ENCODE results near the gene GCN1.

- no peak for TF ChIP-seq CTCF (tag by site-specific recombination; IDR thresholded peaks at IDR 0.05)
- TF ChIP-seq BCL6B (tag by site-specific recombination; IDR thresholded peaks at IDR 0.05), result no peak
- no peak for TF ChIP-seq ZBTB26 (tag by site-specific recombination; optimal IDR thresholded peaks at IDR 0.05)
- TF ChIP-seq ZBTB7A (tag by site-specific recombination; IDR thresholded peaks at IDR 0.05; ENCODE audit: low read depth), result no peak
- TF ChIP-seq ZNF274 (IDR thresholded peaks at IDR 0.05; ENCODE audit: low read length), result no peak
- TF ChIP-seq ZNF274 (tag by site-specific recombination; IDR thresholded peaks at IDR 0.05; ENCODE audit: borderline replicate concordance), result no peak
- TF ChIP-seq ZNF449 (tag by site-specific recombination; IDR thresholded peaks at IDR 0.05), result no peak
- no peak for TF ChIP-seq HOXD13 (CRISPR knock-in tag; IDR thresholded peaks at IDR 0.05; ENCODE audit: borderline replicate concordance)
- no peak for TF ChIP-seq ZNF362 (tag by site-specific recombination; IDR thresholded peaks at IDR 0.05)
- no peak for TF ChIP-seq REST (tag by site-specific recombination; IDR thresholded peaks at IDR 0.05)
- TF ChIP-seq ZNF175 (tag by site-specific recombination; IDR thresholded peaks at IDR 0.05), result no peak
- no peak for TF ChIP-seq ZNF292 (tag by site-specific recombination; IDR thresholded peaks at IDR 0.05; ENCODE audit: borderline replicate concordance, low read depth)
- TF ChIP-seq ZNF335 (tag by site-specific recombination; conservative IDR thresholded peaks at IDR 0.05), result 0 out of 2 replicates have a peak, but pooled peaks have one; percentile 1
Measured at GRCh38 chr12:120197542-120197887, 3.0 kb upstream of the GCN1 start.
